ENCODE data around the gene EFCAB14. TPM values are rescaled to one million over a fixed set of nuclear protein-coding genes. Genes with fewer than 3 reads are reported as not detected.

Gene EFCAB14
- total and polyA plus RNA-seq, 7 donors = 36.9 to 72.0 (median 63.1) TPM

- H3K4me1 ChIP-seq = peaks cover 0 to 20% (median 13%) of the 10 kb centered on the region in 4 donors
- peaks cover 0 to 58% (median 16%) of the 10 kb centered on the region in 4 donors for H3K36me3 ChIP-seq
- TF ChIP-seq POLR2A (IDR thresholded peaks at IDR 0.05) (no peak), EP300 (IDR thresholded peaks at IDR 0.05) (no peak), POLR2AphosphoS5 (IDR thresholded peaks at IDR 0.05) (no peak)
- TF ChIP-seq, protein P1, sequence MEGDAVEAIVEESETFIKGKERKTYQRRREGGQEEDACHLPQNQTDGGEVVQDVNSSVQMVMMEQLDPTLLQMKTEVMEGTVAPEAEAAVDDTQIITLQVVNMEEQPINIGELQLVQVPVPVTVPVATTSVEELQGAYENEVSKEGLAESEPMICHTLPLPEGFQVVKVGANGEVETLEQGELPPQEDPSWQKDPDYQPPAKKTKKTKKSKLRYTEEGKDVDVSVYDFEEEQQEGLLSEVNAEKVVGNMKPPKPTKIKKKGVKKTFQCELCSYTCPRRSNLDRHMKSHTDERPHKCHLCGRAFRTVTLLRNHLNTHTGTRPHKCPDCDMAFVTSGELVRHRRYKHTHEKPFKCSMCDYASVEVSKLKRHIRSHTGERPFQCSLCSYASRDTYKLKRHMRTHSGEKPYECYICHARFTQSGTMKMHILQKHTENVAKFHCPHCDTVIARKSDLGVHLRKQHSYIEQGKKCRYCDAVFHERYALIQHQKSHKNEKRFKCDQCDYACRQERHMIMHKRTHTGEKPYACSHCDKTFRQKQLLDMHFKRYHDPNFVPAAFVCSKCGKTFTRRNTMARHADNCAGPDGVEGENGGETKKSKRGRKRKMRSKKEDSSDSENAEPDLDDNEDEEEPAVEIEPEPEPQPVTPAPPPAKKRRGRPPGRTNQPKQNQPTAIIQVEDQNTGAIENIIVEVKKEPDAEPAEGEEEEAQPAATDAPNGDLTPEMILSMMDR (IDR thresholded peaks at IDR 0.05) = no peak
- DNase-seq = no peak
- H3K27ac ChIP-seq = no peak overlapping the region
- intact Hi-C loops (cut with DNase I) = no loop called here
- no peaks in the 10 kb centered on the region for H3K27me3 ChIP-seq
- 92 to 98% methylated on average over 2 of the region's 2 CpGs for WGBS, 2 donors
- no peaks in the 10 kb centered on the region for H3K9me3 ChIP-seq
- no peak overlapping the region for H3K4me3 ChIP-seq
Observed at GRCh38 chr1:46635205-46635604, 83.7 kb downstream of the EFCAB14 start.

- Histone ChIP-seq H3K4me1 (no peaks in the 10 kb centered on the region), H3K4me3 (no peak overlapping the region), H3K9me3 (no peaks in the 10 kb centered on the region), H3K27ac (no peak overlapping the region), H3K27me3 (no peaks in the 10 kb centered on the region), H3K36me3 (peaks cover 0 to 56% (median 15%) of the 10 kb centered on the region in 4 donors)
- intact Hi-C loops (cut with DNase I) = no loop called here
- TF ChIP-seq POLR2A (IDR thresholded peaks at IDR 0.05) = no peak
- TF ChIP-seq EP300 (IDR thresholded peaks at IDR 0.05) = no peak
- no peak for TF ChIP-seq POLR2AphosphoS5 (IDR thresholded peaks at IDR 0.05)
- TF ChIP-seq, protein P1 (IDR thresholded peaks at IDR 0.05) = no peak
- WGBS, 2 donors = 87 to 90% methylated on average over 2 of the region's 2 CpGs
- no peak for DNase-seq
Observed at GRCh38 chr1:46630719-46631118, 88.2 kb downstream of the EFCAB14 start.

Other genes starting within 250 kb of the EFCAB14 start
- not detected for gene DMBX1, start 229.3 kb downstream of the EFCAB14 start, total RNA-seq
- gene DMBX1, start 229.3 kb downstream of the EFCAB14 start, polyA plus RNA-seq = not detected
- gene KNCN, start 167.5 kb downstream of the EFCAB14 start, total RNA-seq = not detected
- not detected for gene KNCN, start 167.5 kb downstream of the EFCAB14 start, polyA plus RNA-seq
- 10 to 100 TPM; 32.1 to 54.3 (median 35.7) TPM for gene MKNK1, start 114.8 kb downstream of the EFCAB14 start, total RNA-seq
- 10 to 100 TPM; 15.0 to 30.3 (median 30.0) TPM for gene MKNK1, start 114.8 kb downstream of the EFCAB14 start, polyA plus RNA-seq
- 10 to 100 TPM; 11.4 to 25.7 (median 16.0) TPM for gene MOB3C, start 102.3 kb downstream of the EFCAB14 start, total RNA-seq
- 10 to 100 TPM in 2 of 3 donors, 1 to 10 TPM in 1; 7.8 to 13.8 (median 12.0) TPM for gene MOB3C, start 102.3 kb downstream of the EFCAB14 start, polyA plus RNA-seq
- gene ATPAF1, start 50.8 kb downstream of the EFCAB14 start, total RNA-seq = 10 to 100 TPM; 52.8 to 67.8 (median 61.2) TPM
- 10 to 100 TPM; 35.2 to 82.8 (median 56.5) TPM for gene ATPAF1, start 50.8 kb downstream of the EFCAB14 start, polyA plus RNA-seq
- not detected for gene TEX38, start 47.3 kb downstream of the EFCAB14 start, total RNA-seq
- under 1 TPM in 1 of 3 donors, not detected in 2; 0.16 TPM for gene TEX38, start 47.3 kb downstream of the EFCAB14 start, polyA plus RNA-seq
- gene CYP4B1, start 79.9 kb upstream of the EFCAB14 start, total RNA-seq = 10 to 100 TPM; 17.2 to 50.3 (median 33.7) TPM
- gene CYP4B1, start 79.9 kb upstream of the EFCAB14 start, polyA plus RNA-seq = 1 to 10 TPM in 2 of 3 donors, under 1 TPM in 1; 0.23 to 6.0 (median 4.8) TPM
- gene CYP4A11, start 222.4 kb upstream of the EFCAB14 start, total RNA-seq = not detected
- gene CYP4A11, start 222.4 kb upstream of the EFCAB14 start, polyA plus RNA-seq = not detected

Measured in sigmoid colon (tissue), 7 donors.